Panc1 (cell line): ENCODE measurements around the gene CMTM6. TPM values are rescaled to one million over a fixed set of nuclear protein-coding genes. Genes with fewer than 3 reads are reported as not detected.

ENCODE experiments used
- ATAC-seq: fragments of 200-7000 bp; cut with Tn5 transposase; 2 replicates; pipeline ENCODE4 v1.9.1; 2020; ENCODE audit warnings: mild to moderate bottlenecking, moderate library complexity
- BruUV-seq: library from RNA; stranded (reverse); fragments of 400-500 nt; replicated peaks from 2 replicates; lab custom pipeline; 2021; lab: Mats Ljungman, UMichigan
- CTCF ChIA-PET: fragments of 300-600 bp; sonication (Branson Sonifier 250); formaldehyde crosslinking; loops from one replicate; lab custom pipeline; 2022; ENCODE audit warnings: antibody characterized with exemption; lab: Charles Lee
- POLR2A ChIA-PET: fragments of 300-600 bp; sonication (Branson Sonifier 250); formaldehyde crosslinking; loops from one replicate; lab custom pipeline; 2022; ENCODE audit warnings: antibody characterized with exemption; lab: Charles Lee
- DNase-seq: peaks from one replicate; pipeline ENCODE4 v3.0.0-alpha.2; 2010; ENCODE audit warnings: low read depth, low spot score
- H3K27ac ChIP-seq: 2 replicates; pipeline ENCODE4 v1.5.1; 2011; ENCODE audit warnings: mild to moderate bottlenecking, low read length, inconsistent platforms
- H3K27me3 ChIP-seq: fragments of 200-500 bp; sonication (Bioruptor generic); 2 replicates; pipeline ENCODE4 v1.6.0; 2014; ENCODE audit warnings: low read length, inconsistent platforms; ENCODE audit not compliant: control insufficient read depth, insufficient read depth
- H3K36me3 ChIP-seq: fragments of 200-500 bp; sonication (Bioruptor generic); 2 replicates; pipeline ENCODE4 v1.5.1; 2014; ENCODE audit warnings: inconsistent platforms, mild to moderate bottlenecking, low read length, moderate library complexity; ENCODE audit not compliant: control insufficient read depth, insufficient read depth
- H3K4me1 ChIP-seq: 2 replicates; pipeline ENCODE4 v1.5.1; 2011; ENCODE audit warnings: inconsistent platforms, mild to moderate bottlenecking, low read length, moderate library complexity; ENCODE audit not compliant: control insufficient read depth, insufficient read depth
- H3K4me3 ChIP-seq, 2 experiments: 2 replicates each; pipeline ENCODE4 v1.5.1; 2011 to 2012; ENCODE audit warnings: low read depth in 2 of 2, low read length in 2 of 2, mild to moderate bottlenecking in 2 of 2, inconsistent platforms in 1 of 2, moderate library complexity in 1 of 2
- H3K9me3 ChIP-seq: fragments of 200-500 bp; sonication (Bioruptor generic); 2 replicates; pipeline ENCODE4 v1.5.1; 2014; ENCODE audit warnings: low read depth, mild to moderate bottlenecking, inconsistent platforms, low read length, moderate library complexity; ENCODE audit not compliant: control insufficient read depth, insufficient read depth
- CTCF ChIP-seq: fragments of 450-650 bp; IDR thresholded peaks from 2 replicates; pipeline ENCODE4 v1.5.1; 2017; ENCODE audit warnings: mild to moderate bottlenecking
- POLR2AphosphoS5 ChIP-seq: IDR thresholded peaks from 2 replicates; pipeline ENCODE4 v1.6.1; 2012; ENCODE audit warnings: mild to moderate bottlenecking, low read depth, low read length, moderate library complexity
- REST ChIP-seq, 2 experiments: IDR thresholded peaks; 2 replicates each; pipeline ENCODE4 v1.6.1; 2011 to 2012; ENCODE audit warnings: low read depth in 2 of 2, control low read depth in 1 of 2, low read length in 1 of 2, mild to moderate bottlenecking in 1 of 2, moderate library complexity in 1 of 2; ENCODE audit not compliant: insufficient read depth in 1 of 2
- SIN3A ChIP-seq: IDR thresholded peaks from 2 replicates; pipeline ENCODE4 v1.6.1; 2012; ENCODE audit warnings: low read depth, mild to moderate bottlenecking, low read length, moderate library complexity, borderline replicate concordance; ENCODE audit not compliant: insufficient read depth
- TCF7L2 ChIP-seq: IDR thresholded peaks from 2 replicates; pipeline ENCODE4 v1.6.1; 2011; ENCODE audit warnings: mild to moderate bottlenecking, low read depth, low read length, inconsistent platforms
- in situ Hi-C: cut with HindIII; loops from 2 replicates; pipeline ENCODE4 v1.10.0; 2016; ENCODE audit warnings: low sequenced_read_pairs, low pct_unique_long_range_greater_than_20kb
- intact Hi-C: fragments of 100-400 bp; cut with micrococcal nuclease; formaldehyde crosslinking; loops from one replicate; pipeline ENCODE4 v1.10.0; 2022; ENCODE audit not compliant: unreplicated experiment
- total RNA-seq: library from RNA; stranded (reverse); gene quantifications from one replicate; pipeline ENCODE4 v1.2.1, GENCODE V29; 2021; ENCODE audit not compliant: unreplicated experiment

Gene CMTM6
- total RNA-seq, 1 experiment from 2014 or later, result 56.4 TPM

GRCh38 chr3:32532434-32532833 lies 29.8 kb upstream of the CMTM6 start:
- Histone ChIP-seq H3K27me3 (no peaks in the 10 kb centered on the region), H3K4me1 (no peaks in the 10 kb centered on the region), H3K27ac (no peak overlapping the region), H3K36me3 (peaks cover 13% of the 10 kb centered on the region), H3K4me3 (no peak overlapping the region), H3K9me3 (no peaks in the 10 kb centered on the region)
- TF ChIP-seq POLR2AphosphoS5 (no peak), CTCF (no peak), REST (IDR thresholded peaks at IDR 0.05; ENCODE audit: insufficient read depth in 1 of 2, low read depth in 2 of 2, low read length in 1 of 2) (no peak)
- POLR2A ChIA-PET, result no interaction called here
- DNase-seq (no peak), ATAC-seq (no peak)
- BruUV-seq, result no TSS peak
- intact Hi-C loops (no loop called here), in situ Hi-C loops (no loop called here)
- CTCF ChIA-PET, result interaction anchor here (0.7 kb wide), 1 partner anchor 110 kb away, joined by 10 read pairs; no protein-coding TSS in a partner anchor

GRCh38 chr3:32531010-32531647 lies 28.5 kb upstream of the CMTM6 start:
- no TSS peak for BruUV-seq
- intact Hi-C loops, result no loop called here
- in situ Hi-C loops, result no loop called here
- Histone ChIP-seq H3K4me1 (no peaks in the 10 kb centered on the region), H3K9me3 (no peaks in the 10 kb centered on the region), H3K27me3 (no peaks in the 10 kb centered on the region), H3K36me3 (peaks cover 16% of the 10 kb centered on the region), H3K27ac (no peak overlapping the region), H3K4me3 (no peak overlapping the region)
- ChIA-PET POLR2A (no interaction called here), CTCF (no interaction called here)
- no peak for ATAC-seq
- TF ChIP-seq CTCF (no peak), TCF7L2 (no peak), SIN3A (no peak), REST (IDR thresholded peaks at IDR 0.05; ENCODE audit: insufficient read depth in 1 of 2, low read depth in 2 of 2, low read length in 1 of 2) (no peak), POLR2AphosphoS5 (no peak)
- DNase-seq, result no peak
